ENCODE data around the gene FAM168A. TPM values are rescaled to one million over a fixed set of nuclear protein-coding genes. Genes with fewer than 3 reads are reported as not detected.

FAM168A gene
- total and polyA plus RNA-seq, 4 donors = 4.8 to 14.6 (median 9.1) TPM

DNA sequence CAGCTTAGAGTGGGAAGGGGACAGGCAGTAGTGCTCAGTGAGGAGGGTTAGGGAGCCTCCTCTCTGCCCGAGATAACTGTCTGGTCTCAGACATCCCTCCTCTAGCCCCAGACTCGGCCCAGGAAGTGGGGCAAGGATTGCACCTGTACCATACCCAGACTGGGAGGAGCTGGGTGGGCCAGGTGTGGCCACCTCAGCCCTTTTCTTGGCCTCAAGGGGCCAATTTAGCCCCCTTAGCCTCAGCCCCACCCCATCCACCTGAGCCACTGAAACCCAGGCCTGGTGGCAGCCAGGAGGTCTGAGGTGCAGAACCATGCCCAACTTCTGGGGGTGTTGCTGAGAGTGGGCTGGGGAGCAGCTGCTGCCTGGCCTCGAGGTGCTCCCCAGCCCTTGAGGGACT lies 215.2 kb downstream of the FAM168A start:
- Histone ChIP-seq H3K9me3 (ENCODE audit: control insufficient read depth in 4 of 4, low read length in 3 of 4) (no peaks in the 10 kb centered on the region), H3K36me3 (ENCODE audit: control insufficient read depth in 4 of 4, insufficient read depth in 3 of 4, low read depth in 1 of 4, low read length in 3 of 4) (no peaks in the 10 kb centered on the region), H3K4me3 (ENCODE audit: low read depth in 1 of 3, low read length in 3 of 3) (no peak overlapping the region), H3K4me1 (ENCODE audit: control insufficient read depth in 4 of 4, insufficient read depth in 4 of 4, low read length in 3 of 4) (peaks cover 0 to 19% (median 0%) of the 10 kb centered on the region in 4 donors), H3K27me3 (ENCODE audit: control insufficient read depth in 4 of 4, insufficient read depth in 4 of 4, low read length in 3 of 4) (no peaks in the 10 kb centered on the region), H3K9ac (ENCODE audit: low read depth in 1 of 2, low read length in 2 of 2) (no peak overlapping the region), H3K27ac (ENCODE audit: low read depth in 1 of 2, low read length in 2 of 2) (no peak overlapping the region)
- whole genome bisulfite sequencing = 83% methylated on average over 3 of the region's 3 CpGs
- TF ChIP-seq RXRA (IDR thresholded peaks at IDR 0.05) (no peak), FOXA1 (IDR thresholded peaks at IDR 0.05) (no peak), RAD21 (IDR thresholded peaks at IDR 0.05) (no peak), ATF3 (IDR thresholded peaks at IDR 0.05) (no peak), ZBTB33 (IDR thresholded peaks at IDR 0.05) (no peak), CTCF (IDR thresholded peaks at IDR 0.05; ENCODE audit: low read depth, low read length, missing input control) (no peak), MAX (IDR thresholded peaks at IDR 0.05) (no peak), FOXA2 (IDR thresholded peaks at IDR 0.05) (no peak), TAF1 (conservative IDR thresholded peaks at IDR 0.05) (no peak), JUND (IDR thresholded peaks at IDR 0.05) (no peak), SP1 (IDR thresholded peaks at IDR 0.05) (no peak), HNF4G (IDR thresholded peaks at IDR 0.05) (no peak), EGR1 (IDR thresholded peaks at IDR 0.05; ENCODE audit: low read depth in 2 of 2) (no peak), NR2F2 (IDR thresholded peaks at IDR 0.05) (no peak), YY1 (IDR thresholded peaks at IDR 0.05) (no peak), HNF4A (conservative IDR thresholded peaks at IDR 0.05) (no peak)
- TF ChIP-seq, protein P1, sequence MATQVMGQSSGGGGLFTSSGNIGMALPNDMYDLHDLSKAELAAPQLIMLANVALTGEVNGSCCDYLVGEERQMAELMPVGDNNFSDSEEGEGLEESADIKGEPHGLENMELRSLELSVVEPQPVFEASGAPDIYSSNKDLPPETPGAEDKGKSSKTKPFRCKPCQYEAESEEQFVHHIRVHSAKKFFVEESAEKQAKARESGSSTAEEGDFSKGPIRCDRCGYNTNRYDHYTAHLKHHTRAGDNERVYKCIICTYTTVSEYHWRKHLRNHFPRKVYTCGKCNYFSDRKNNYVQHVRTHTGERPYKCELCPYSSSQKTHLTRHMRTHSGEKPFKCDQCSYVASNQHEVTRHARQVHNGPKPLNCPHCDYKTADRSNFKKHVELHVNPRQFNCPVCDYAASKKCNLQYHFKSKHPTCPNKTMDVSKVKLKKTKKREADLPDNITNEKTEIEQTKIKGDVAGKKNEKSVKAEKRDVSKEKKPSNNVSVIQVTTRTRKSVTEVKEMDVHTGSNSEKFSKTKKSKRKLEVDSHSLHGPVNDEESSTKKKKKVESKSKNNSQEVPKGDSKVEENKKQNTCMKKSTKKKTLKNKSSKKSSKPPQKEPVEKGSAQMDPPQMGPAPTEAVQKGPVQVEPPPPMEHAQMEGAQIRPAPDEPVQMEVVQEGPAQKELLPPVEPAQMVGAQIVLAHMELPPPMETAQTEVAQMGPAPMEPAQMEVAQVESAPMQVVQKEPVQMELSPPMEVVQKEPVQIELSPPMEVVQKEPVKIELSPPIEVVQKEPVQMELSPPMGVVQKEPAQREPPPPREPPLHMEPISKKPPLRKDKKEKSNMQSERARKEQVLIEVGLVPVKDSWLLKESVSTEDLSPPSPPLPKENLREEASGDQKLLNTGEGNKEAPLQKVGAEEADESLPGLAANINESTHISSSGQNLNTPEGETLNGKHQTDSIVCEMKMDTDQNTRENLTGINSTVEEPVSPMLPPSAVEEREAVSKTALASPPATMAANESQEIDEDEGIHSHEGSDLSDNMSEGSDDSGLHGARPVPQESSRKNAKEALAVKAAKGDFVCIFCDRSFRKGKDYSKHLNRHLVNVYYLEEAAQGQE (IDR thresholded peaks at IDR 0.05) = no peak
- DNase-seq (ENCODE audit: low spot score) = no peak

DNA sequence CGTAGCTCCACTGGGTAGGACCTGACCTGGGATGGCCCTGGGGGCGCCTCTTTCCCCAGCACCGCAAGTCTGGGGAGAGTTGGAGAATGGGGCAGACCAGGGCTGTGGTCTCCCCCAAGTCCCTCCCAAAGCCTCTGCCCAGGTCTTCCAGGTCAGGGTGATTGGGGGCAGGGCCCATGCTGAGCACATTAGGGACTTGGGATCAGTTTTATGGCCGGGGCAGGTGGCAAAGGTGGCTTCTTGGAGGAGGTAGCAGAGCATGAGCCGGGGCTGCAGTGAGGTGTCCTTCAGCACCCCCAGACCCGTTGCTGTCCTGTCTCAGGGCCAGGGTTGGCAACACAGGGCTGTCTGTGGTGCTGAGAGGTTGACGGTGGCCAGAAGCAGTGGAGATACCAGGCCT lies 215.7 kb downstream of the FAM168A start:
- DNase-seq (ENCODE audit: low spot score) = no peak
- H3K27me3 ChIP-seq (ENCODE audit: control insufficient read depth in 4 of 4, insufficient read depth in 4 of 4, low read length in 3 of 4) = no peaks in the 10 kb centered on the region
- TF ChIP-seq MAX (IDR thresholded peaks at IDR 0.05) (no peak), ATF3 (IDR thresholded peaks at IDR 0.05) (no peak), RXRA (IDR thresholded peaks at IDR 0.05) (no peak), SP1 (IDR thresholded peaks at IDR 0.05) (no peak), JUND (IDR thresholded peaks at IDR 0.05) (no peak), TAF1 (conservative IDR thresholded peaks at IDR 0.05) (no peak), ZBTB33 (IDR thresholded peaks at IDR 0.05) (no peak), FOXA1 (IDR thresholded peaks at IDR 0.05) (no peak), NR2F2 (IDR thresholded peaks at IDR 0.05) (no peak)
- TF ChIP-seq, protein P1 (IDR thresholded peaks at IDR 0.05) = no peak
- peaks cover 0 to 21% (median 0%) of the 10 kb centered on the region in 4 donors for H3K4me1 ChIP-seq (ENCODE audit: control insufficient read depth in 4 of 4, insufficient read depth in 4 of 4, low read length in 3 of 4)
- H3K9ac ChIP-seq (ENCODE audit: low read depth in 1 of 2, low read length in 2 of 2) = no peak overlapping the region
- no peak overlapping the region for H3K4me3 ChIP-seq (ENCODE audit: low read depth in 1 of 3, low read length in 3 of 3)
- H3K9me3 ChIP-seq (ENCODE audit: control insufficient read depth in 4 of 4, low read length in 3 of 4) = no peaks in the 10 kb centered on the region
- no peaks in the 10 kb centered on the region for H3K36me3 ChIP-seq (ENCODE audit: control insufficient read depth in 4 of 4, insufficient read depth in 3 of 4, low read depth in 1 of 4, low read length in 3 of 4)
- H3K27ac ChIP-seq (ENCODE audit: low read depth in 1 of 2, low read length in 2 of 2) = no peak overlapping the region
- 95% methylated on average over 7 of the region's 7 CpGs for WGBS

All from liver (tissue), 9 donors.